GM19324 (cell line): ENCODE data around the gene S100A16.
"Not testable (repeated sequence)": the region's sequence is repeated elsewhere in the genome, so short reads cannot be mapped to it uniquely, and the experiment has no call there.

Experiments used
- ATAC-seq: cut with Tn5 transposase; IDR thresholded peaks from one replicate; pipeline ENCODE4 v1.9.1; 2021; ENCODE audit warnings: mild to moderate bottlenecking, moderate library complexity; ENCODE audit not compliant: unreplicated experiment, low FRiP score

S100A16 gene, protein sequence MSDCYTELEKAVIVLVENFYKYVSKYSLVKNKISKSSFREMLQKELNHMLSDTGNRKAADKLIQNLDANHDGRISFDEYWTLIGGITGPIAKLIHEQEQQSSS

GRCh38 chr1:153612755-153613331 lies at the start of gene S100A16:
Gene S100A16, minus strand, starts transcription at chr1:153613137. Its CDS starts 4,986 bp downstream, at chr1:153608151.
- ATAC-seq, result no peak

GRCh38 chr1:153662269-153662668 lies 49.3 kb upstream of the S100A16 start:
- ATAC-seq, result no peak

- ATAC-seq, result no peak
Observed at GRCh38 chr1:153661111-153661708, 48.3 kb upstream of the S100A16 start.

DNA sequence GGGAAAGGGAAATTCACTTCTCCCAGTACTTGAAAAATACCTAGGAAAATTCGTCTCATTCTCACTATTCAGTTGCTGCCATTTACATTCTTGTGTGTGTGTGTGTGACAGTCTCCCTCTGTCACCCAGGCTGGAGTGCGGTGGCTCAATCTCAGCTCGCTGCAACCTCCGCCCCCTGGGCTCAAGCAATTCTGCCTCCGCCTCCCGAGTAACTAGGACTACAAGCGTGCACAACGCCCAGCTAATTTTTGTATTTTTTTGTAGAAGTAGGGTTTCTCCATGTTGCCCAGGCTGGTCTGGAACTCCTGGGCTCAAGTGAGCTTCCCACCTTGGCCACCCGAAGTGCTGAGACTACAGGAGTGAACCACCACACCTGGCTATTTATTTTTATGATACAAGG lies 46.7 kb upstream of the S100A16 start:
- ATAC-seq, result no peak

GRCh38 chr1:153659175-153659534 lies 46.2 kb upstream of the S100A16 start:
- ATAC-seq, result no peak

DNA sequence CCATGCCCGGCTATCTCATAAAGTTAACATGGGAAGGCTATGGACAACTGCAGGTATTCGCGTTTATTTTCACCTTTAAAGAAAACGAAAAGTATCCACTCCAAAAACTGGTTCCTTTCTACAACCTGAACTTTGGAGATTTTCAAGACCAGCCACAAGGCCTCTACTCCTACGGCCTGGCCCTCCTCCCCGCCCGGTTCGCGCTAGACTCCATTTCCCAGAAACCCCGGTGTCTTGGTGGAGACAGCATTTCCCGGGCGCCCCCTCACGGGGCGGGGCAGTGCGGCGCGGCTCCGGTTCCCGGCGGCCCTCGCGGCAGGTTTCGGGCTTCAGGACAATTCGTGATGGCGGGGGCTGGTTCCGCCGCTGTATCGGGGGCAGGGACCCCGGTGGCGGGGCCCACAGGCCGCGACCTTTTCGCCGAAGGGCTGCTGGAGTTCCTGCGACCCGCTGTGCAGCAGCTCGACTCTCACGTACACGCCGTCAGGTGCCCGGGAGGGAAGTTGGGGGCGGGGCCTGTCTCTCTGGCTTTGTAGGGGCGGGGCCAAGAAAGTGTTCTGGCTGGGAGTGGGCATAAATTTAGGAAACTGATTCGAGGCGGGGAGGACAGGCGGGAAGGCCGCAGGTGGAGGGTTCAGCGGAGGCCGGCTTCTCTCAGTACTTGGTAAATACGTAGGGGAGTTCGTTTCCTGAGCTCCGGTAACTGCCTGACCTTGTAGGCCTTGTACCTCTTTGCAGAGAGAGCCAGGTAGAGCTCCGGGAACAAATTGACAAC lies 45.6 kb upstream of the S100A16 start, which contains the start of gene SNAPIN:
TSS of gene SNAPIN (plus strand) at position 304 of the 775 bp plus-strand sequence. CDS start at position 345, 41 bp downstream.
- peak; percentile 90 for ATAC-seq

GRCh38 chr1:153655333-153655732 lies 42.4 kb upstream of the S100A16 start:
- no peak for ATAC-seq

GRCh38 chr1:153652805-153653500 lies 40.0 kb upstream of the S100A16 start:
- no peak for ATAC-seq

DNA sequence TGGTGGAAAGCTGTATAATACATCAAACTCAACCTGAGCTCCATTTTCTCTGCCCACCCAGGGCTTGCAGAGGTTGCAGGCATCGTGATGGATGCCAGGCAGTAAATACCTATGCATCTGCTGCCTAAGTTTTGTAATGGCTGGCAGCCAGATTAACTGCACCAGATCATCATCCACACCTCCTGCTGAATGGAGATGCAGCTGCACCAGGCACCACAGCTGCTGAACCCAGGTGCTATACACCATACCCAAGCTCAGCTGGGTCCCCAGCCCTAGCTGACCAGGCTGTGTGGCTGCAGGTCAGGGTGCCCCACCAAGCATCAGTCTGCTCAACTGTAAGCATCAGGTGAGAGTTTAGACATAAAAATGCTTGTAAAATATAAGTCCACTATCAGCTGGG lies 38.8 kb upstream of the S100A16 start:
- ATAC-seq, result no peak

- no peak for ATAC-seq
Observed at GRCh38 chr1:153649863-153650235, 36.9 kb upstream of the S100A16 start.

GRCh38 chr1:153649137-153649862 lies 36.4 kb upstream of the S100A16 start:
- ATAC-seq, result no peak

GRCh38 chr1:153648000-153648643 lies 35.2 kb upstream of the S100A16 start:
- no peak for ATAC-seq

DNA sequence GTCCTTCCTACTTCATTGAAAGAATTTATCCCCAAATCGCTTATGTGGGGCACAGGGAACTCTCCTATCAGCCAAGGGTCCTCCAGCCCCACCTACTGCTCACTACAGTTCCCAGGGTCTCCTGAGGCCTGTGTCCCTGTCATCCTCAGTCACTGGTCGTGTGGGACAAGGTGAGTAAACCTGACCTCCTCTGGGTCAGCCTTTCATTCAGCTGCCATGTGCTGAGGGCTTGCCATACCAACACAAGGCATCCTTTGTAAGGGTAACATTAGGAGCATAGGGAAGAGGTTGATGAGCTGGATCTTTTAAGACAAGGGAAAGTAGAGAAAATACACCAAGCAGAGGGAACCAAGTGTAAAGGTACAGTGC lies 34.4 kb upstream of the S100A16 start:
- no peak for ATAC-seq

DNA sequence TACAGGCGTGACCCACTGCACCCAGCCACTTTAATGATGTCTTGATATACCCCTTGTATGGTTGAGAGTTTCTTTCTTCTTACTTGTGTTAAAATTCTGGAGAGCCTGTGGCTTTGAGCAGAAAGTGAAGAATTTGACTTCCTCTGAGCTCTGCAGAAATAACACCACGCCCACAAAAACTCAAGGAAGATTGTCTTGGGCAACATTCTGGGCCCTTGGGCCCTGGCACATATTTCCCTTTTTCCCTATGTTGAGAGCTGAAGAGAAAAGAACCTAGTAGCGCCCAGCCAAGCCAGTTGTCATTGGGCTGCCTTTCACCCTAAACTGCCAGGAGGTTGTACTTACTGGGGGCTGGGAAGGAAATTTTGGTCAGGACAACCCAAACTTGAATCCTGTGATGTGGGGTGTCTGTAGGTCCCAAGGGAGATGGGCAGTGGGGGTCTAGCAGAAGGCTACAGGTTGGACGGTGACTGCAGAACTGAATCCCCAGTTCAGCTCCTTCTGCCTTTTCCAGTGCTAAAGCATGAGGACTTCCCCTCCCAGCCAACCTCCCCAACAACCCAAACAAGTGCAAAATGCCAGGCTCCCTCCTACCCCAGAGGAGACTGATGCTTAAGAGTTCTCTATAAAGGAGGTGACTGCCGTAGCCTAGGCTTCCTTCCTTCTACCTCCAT lies 33.9 kb upstream of the S100A16 start:
- no peak for ATAC-seq

- ATAC-seq, result no peak
Observed at GRCh38 chr1:153643816-153644215, 30.9 kb upstream of the S100A16 start.

DNA sequence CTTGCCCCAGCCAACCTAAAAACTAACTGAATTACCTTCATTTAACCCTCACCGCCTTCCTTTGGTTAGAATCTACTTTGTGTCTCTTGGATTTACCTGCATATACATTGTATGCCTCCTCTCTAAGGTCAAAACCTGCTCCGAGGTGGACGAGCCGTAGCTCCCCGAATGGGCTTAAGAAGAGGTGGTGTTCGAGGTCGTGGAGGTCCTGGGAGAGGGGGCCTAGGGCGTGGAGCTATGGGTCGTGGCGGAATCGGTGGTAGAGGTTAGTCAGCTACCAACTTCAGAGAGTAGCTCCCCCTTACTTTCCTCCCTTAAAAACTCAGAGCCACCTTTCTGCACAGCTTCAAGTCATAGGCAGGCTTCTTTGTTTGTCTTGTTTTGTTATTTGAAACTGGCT lies 30.2 kb upstream of the S100A16 start:
- ATAC-seq, result no peak

DNA sequence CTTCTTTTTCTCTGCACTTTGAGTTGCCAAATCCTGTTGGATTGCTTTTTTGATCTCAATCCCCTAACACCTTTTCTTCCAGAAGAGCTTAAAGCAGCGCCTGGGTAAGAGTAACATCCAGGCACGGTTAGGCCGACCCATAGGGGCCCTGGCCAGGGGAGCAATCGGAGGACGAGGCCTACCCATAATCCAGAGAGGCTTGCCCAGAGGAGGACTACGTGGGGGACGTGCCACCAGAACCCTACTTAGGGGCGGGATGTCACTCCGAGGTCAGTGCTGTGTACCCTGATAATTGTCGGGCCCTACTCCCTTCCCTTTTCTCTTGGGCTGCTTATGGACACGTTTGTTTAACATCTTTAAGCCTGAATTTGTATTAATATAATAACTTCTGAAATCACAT lies 29.2 kb upstream of the S100A16 start:
- ATAC-seq, result no peak

DNA sequence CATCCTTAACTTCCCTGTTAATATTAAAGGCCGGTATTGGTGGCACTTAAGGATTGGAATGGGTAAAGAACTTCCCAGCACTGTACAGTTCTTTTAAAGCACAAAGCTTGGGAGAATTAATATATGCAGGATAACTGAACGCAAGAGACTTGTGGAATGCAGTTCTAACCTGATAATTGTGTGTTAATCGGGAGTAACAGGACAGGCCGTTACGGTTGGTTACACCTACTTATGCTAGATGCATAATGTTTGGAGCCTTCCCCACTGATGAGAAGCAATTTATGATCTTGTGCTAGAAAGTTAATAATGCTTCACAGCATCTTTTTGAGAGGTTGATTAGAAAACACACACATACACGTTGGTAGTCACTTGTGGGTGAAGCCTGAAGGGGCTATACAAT lies 27.9 kb upstream of the S100A16 start:
- ATAC-seq, result no peak

- ATAC-seq, result not testable (repeated sequence)
Observed at GRCh38 chr1:153640213-153640612, 27.3 kb upstream of the S100A16 start.
